K562 (cell line): ENCODE results near the gene ABCA4. TPM values are rescaled to one million over a fixed set of nuclear protein-coding genes. Genes with fewer than 3 reads are reported as not detected.

ENCODE experiments used
- ATAC-seq: fragments of 200-7000 bp; cut with Tn5 transposase; 3 replicates; pipeline ENCODE4 v1.9.1; 2020; ENCODE audit warnings: moderate library complexity
- BruUV-seq: library from RNA; stranded (reverse); fragments of 400-500 nt; replicated peaks from 2 replicates; lab custom pipeline; 2021; lab: Mats Ljungman, UMichigan
- CTCF ChIA-PET: fragments of 300-600 bp; formaldehyde crosslinking; extraction: SDS; loops from one replicate; lab custom pipeline; 2021; ENCODE audit warnings: low intra/inter-chr PET ratio; lab: Yijun Ruan, JAX
- POLR2A ChIA-PET: fragments of 300-600, 350-650 bp; sonication (Branson Sonifier 250); formaldehyde crosslinking; extraction: SDS; loops from one replicate; lab custom pipeline; 2021; ENCODE audit warnings: antibody characterized with exemption, inconsistent platforms; lab: Yijun Ruan, JAX
- DNase-seq, 4 experiments: peaks; one replicate each; pipeline versions ENCODE4 v3.0.0 to v3.0.0-alpha.2; 2011 to 2018; ENCODE audit warnings: low spot score in 3 of 4, mixed read lengths in 3 of 4; ENCODE audit errors: extremely low read depth in 1 of 4
- FAIRE-seq: peaks from 2 replicates; lab custom pipeline; 2011; peaks lifted over from hg19 to GRCh38; lab: Jason Lieb, UNC
- H2AFZ ChIP-seq: 2 replicates; pipeline ENCODE4 v1.6.0; 2011; ENCODE audit warnings: low read depth, low read length, control low read depth, inconsistent platforms
- H3K27ac ChIP-seq: fragments of 200-600 bp; 3 replicates; pipeline ENCODE4 v1.8.0; 2011; ENCODE audit warnings: low read depth, mild to moderate bottlenecking, control low read depth, inconsistent platforms, low read length, moderate library complexity, mixed read lengths; ENCODE audit errors: extremely low read depth
- H3K27me3 ChIP-seq, 2 experiments: fragments of 300-600 bp in 1 of 2; 2 replicates in 1 of 2; 3 replicates in 1 of 2; pipeline versions ENCODE4 v1.6.0 to v1.8.0; 2011; ENCODE audit warnings: inconsistent platforms in 2 of 2, low read length in 2 of 2, mild to moderate bottlenecking in 1 of 2, mixed read lengths in 1 of 2, moderate library complexity in 1 of 2; ENCODE audit not compliant: control insufficient read depth in 2 of 2, insufficient read depth in 2 of 2
- H3K36me3 ChIP-seq: fragments of 300-600 bp; 3 replicates; pipeline ENCODE4 v1.8.0; 2011; ENCODE audit warnings: mild to moderate bottlenecking, low read length, inconsistent platforms; ENCODE audit not compliant: control insufficient read depth, insufficient read depth
- H3K4me1 ChIP-seq, 2 experiments: fragments of 200-600 bp in 1 of 2; replicated peaks in 1 of 2; 2 replicates in 1 of 2; 3 replicates in 1 of 2; pipeline versions ENCODE4 v1.5.1 to v1.8.0; 2011; ENCODE audit warnings: inconsistent platforms in 2 of 2, low read length in 2 of 2, mild to moderate bottlenecking in 1 of 2, mixed read lengths in 1 of 2, moderate library complexity in 1 of 2; ENCODE audit not compliant: control insufficient read depth in 2 of 2, insufficient read depth in 2 of 2
- H3K4me2 ChIP-seq: 2 replicates; pipeline ENCODE4 v1.6.1; 2011; ENCODE audit warnings: low read length, control low read depth, inconsistent platforms, mixed read lengths; ENCODE audit not compliant: insufficient read depth
- H3K4me3 ChIP-seq: fragments of 200-600 bp; sonication (generic), shearing (Covaris generic); 2 replicates; pipeline ENCODE4 v1.5.1; 2016; ENCODE audit warnings: control low read depth, inconsistent platforms
- H3K79me2 ChIP-seq: fragments of 200-600 bp; 3 replicates; pipeline ENCODE4 v1.8.0; 2011; ENCODE audit warnings: low read length, inconsistent platforms; ENCODE audit not compliant: control insufficient read depth, insufficient read depth
- H3K9ac ChIP-seq, 2 experiments: 2 replicates each; pipeline versions ENCODE4 v1.6.0 to v1.6.1; 2011; ENCODE audit warnings: low read depth in 2 of 2, low read length in 2 of 2, control low read depth in 1 of 2, inconsistent platforms in 1 of 2, mild to moderate bottlenecking in 1 of 2, mixed read lengths in 1 of 2; ENCODE audit not compliant: insufficient read depth in 1 of 2
- H3K9me1 ChIP-seq: one replicate; pipeline ENCODE4 v1.6.0; 2011; ENCODE audit warnings: inconsistent platforms, mild to moderate bottlenecking, low read length, moderate library complexity; ENCODE audit not compliant: control insufficient read depth, insufficient read depth
- H3K9me3 ChIP-seq: replicated peaks from 2 replicates; pipeline ENCODE4 v1.5.1; 2011; ENCODE audit warnings: low read depth, low read length, inconsistent platforms; ENCODE audit not compliant: control insufficient read depth, insufficient read depth
- H4K20me1 ChIP-seq: replicated peaks from 2 replicates; pipeline ENCODE4 v1.6.1; 2011; ENCODE audit warnings: low read length, inconsistent platforms, mixed read lengths; ENCODE audit not compliant: control insufficient read depth, insufficient read depth
- ARID1B ChIP-seq: fragments of 450-650 bp; IDR thresholded peaks from 2 replicates; pipeline ENCODE4 v1.6.1; 2016; ENCODE audit warnings: antibody characterized with exemption, mild to moderate bottlenecking, inconsistent platforms
- CBFA2T3 ChIP-seq: fragments of 450-650 bp; IDR thresholded peaks from 2 replicates; pipeline ENCODE4 v1.6.1; 2017
- CBX1 ChIP-seq: sonication (generic); IDR thresholded peaks from 2 replicates; pipeline ENCODE4 v1.6.1; 2016; ENCODE audit warnings: antibody characterized with exemption, low read depth, mild to moderate bottlenecking
- CSDE1 ChIP-seq, 2 experiments: fragments of 450-650 bp; IDR thresholded peaks; 2 replicates each; pipeline ENCODE4 v1.6.1; 2016; ENCODE audit warnings: mild to moderate bottlenecking in 1 of 2
- EHMT2 ChIP-seq: fragments of 450-650 bp; IDR thresholded peaks from 2 replicates; pipeline ENCODE4 v1.6.1; 2018; ENCODE audit warnings: antibody characterized with exemption
- ETV1 ChIP-seq: fragments of 450-650 bp; conservative IDR thresholded peaks from 2 replicates; pipeline ENCODE4 v1.6.1; 2016; ENCODE audit warnings: missing genetic modification characterization, control low read depth, low read depth, missing compliant biosample characterization
- ETV5 ChIP-seq: sonication (generic); formaldehyde crosslinking; IDR thresholded peaks from 2 replicates; pipeline ENCODE4 v1.4.0; 2020; ENCODE audit warnings: low read depth, mild to moderate bottlenecking, missing genetic modification reagents
- ETV6 ChIP-seq, 3 experiments: fragments of 150-350 bp in 1 of 3; sonication (generic) in 1 of 3; formaldehyde crosslinking in 1 of 3; IDR thresholded peaks; 2 replicates each; pipeline versions ENCODE4 v1.6.1 to v1.8.0; 2014 to 2022; ENCODE audit warnings: borderline replicate concordance in 2 of 3, low read depth in 2 of 3, antibody characterized with exemption in 1 of 3, low read length in 1 of 3, mild to moderate bottlenecking in 1 of 3, missing genetic modification reagents in 1 of 3
- HNRNPUL1 ChIP-seq: fragments of 200-400 bp; formaldehyde crosslinking; IDR thresholded peaks from 2 replicates; pipeline ENCODE4 v1.6.1; 2017; ENCODE audit warnings: low read length
- HSF4 ChIP-seq: fragments of 250-450 bp; sonication (Bioruptor Pico); IDR thresholded peaks from 2 replicates; pipeline ENCODE4 v2.1.2; 2022; ENCODE audit warnings: mild to moderate bottlenecking, moderate library complexity, borderline replicate concordance
- MED1 ChIP-seq: sonication (generic); formaldehyde crosslinking; IDR thresholded peaks from 2 replicates; pipeline ENCODE4 v1.8.1; 2023; ENCODE audit warnings: missing genetic modification reagents, borderline replicate concordance
- POLR2B ChIP-seq: fragments of 450-650 bp; IDR thresholded peaks from 2 replicates; pipeline ENCODE4 v1.6.1; 2018; ENCODE audit warnings: low read depth; ENCODE audit not compliant: partially characterized antibody
- SMARCA4 ChIP-seq: fragments of 450-650 bp; IDR thresholded peaks from 2 replicates; pipeline ENCODE4 v1.6.1; 2016
- ZNF165 ChIP-seq: fragments of 250-450 bp; sonication (Bioruptor Pico); IDR thresholded peaks from 2 replicates; pipeline ENCODE4 v1.4.0; 2020; ENCODE audit warnings: borderline replicate concordance
- ZNF408 ChIP-seq: fragments of 250-450 bp; sonication (Bioruptor Pico); IDR thresholded peaks from 2 replicates; pipeline ENCODE4 v1.4.0; 2020; ENCODE audit warnings: low read depth, mild to moderate bottlenecking, moderate library complexity
- WGBS: fragments of 100-300 bp; shearing (Covaris generic); methylation state at CpG from one replicate; pipeline ENCODE4 v1.1.6; 2016; ENCODE audit warnings: low coverage, mixed read lengths; ENCODE audit not compliant: insufficient coverage; ENCODE audit errors: missing lambda C conversion rate; 5-methylcytosine and 5-hydroxymethylcytosine counted together
- in situ Hi-C: fragments of 300-500 bp; cut with MboI; formaldehyde crosslinking; loops from 4 replicates; pipeline ENCODE4 v1.15.0; 2018; ENCODE audit warnings: inconsistent platforms, mixed read lengths
- intact Hi-C: fragments of 100-400 bp; cut with micrococcal nuclease; formaldehyde crosslinking; loops from 2 replicates; pipeline ENCODE4 v1.14.2; 2022
- polyA plus RNA-seq, 8 experiments: library from polyadenylated mRNA; depleted of rRNA in 4 of 8; stranded (reverse) in 5 of 8; unstranded in 3 of 8; fragments of >200 nt; fragmentation: Nextera tagmentation in 2 of 8; fragmentation: Illumina TruSeq in 1 of 8; extraction: Ambion mirVana in 2 of 8; extraction: Trizol in 1 of 8; gene quantifications; 2 replicates each; pipeline versions ENCODE4 v1.2.1 to v1.2.3, GENCODE V29; 2011 to 2014; ENCODE audit warnings: inconsistent platforms in 1 of 8, missing spikeins in 1 of 8
- total RNA-seq, 7 experiments: library from RNA; depleted of rRNA in 6 of 7; stranded (reverse); fragments of >200 nt in 6 of 7; fragmentation: Illumina TruSeq in 2 of 7; extraction: Trizol in 2 of 7; gene quantifications; 2 replicates each; pipeline versions ENCODE4 v1.2.1 to v1.2.3, GENCODE V29; 2011 to 2021; ENCODE audit warnings: low replicate concordance in 1 of 7
- TF ChIP-seq, protein P1 (sequence below): sonication (generic); formaldehyde crosslinking; IDR thresholded peaks from 2 replicates; pipeline ENCODE4 v1.8.0; 2022; ENCODE audit warnings: missing genetic modification reagents, mild to moderate bottlenecking, moderate library complexity, borderline replicate concordance
- TF ChIP-seq, protein P2 (sequence below): sonication (generic); formaldehyde crosslinking; IDR thresholded peaks from 2 replicates; pipeline ENCODE4 v1.8.0; 2023; ENCODE audit warnings: missing genetic modification reagents, mild to moderate bottlenecking, borderline replicate concordance

ABCA4 gene
- total and polyA plus RNA-seq, 9 of the 15 experiments (the other 6 are each of a cell fraction or from before 2014, with no cell fraction given), result 0.01 to 0.04 TPM; not detected in 7

GRCh38 chr1:93963585-93963984 is 157.4 kb downstream of the ABCA4 start (continued):
- TF ChIP-seq HNRNPUL1 (no peak), CBX1 (no peak), MED1 (no peak), POLR2B (no peak)
- TF ChIP-seq, all 486 proteins: peak for 0

GRCh38 chr1:93961906-93962305 is 159.0 kb downstream of the ABCA4 start:
- 0% methylated on average over 3 of the region's 3 CpGs for WGBS
- BruUV-seq, result no TSS peak
- ChIA-PET CTCF (no interaction called here), POLR2A (no interaction called here)
- Histone ChIP-seq H3K9ac (no peak overlapping the region), H3K4me3 (no peak overlapping the region), H3K27me3 (no peaks in the 10 kb centered on the region; a peak in 1 of 5 replicates), H4K20me1 (no peaks in the 10 kb centered on the region), H3K4me2 (no peak overlapping the region), H3K36me3 (no peaks in the 10 kb centered on the region), H3K4me1 (no peaks in the 10 kb centered on the region), H3K27ac (no peak overlapping the region), H3K9me1 (no peaks in the 10 kb centered on the region), H3K9me3 (no peaks in the 10 kb centered on the region), H2AFZ (no peak overlapping the region), H3K79me2 (no peaks in the 10 kb centered on the region)
- intact Hi-C loops (no loop called here), in situ Hi-C loops (no loop called here)
- no peak for ATAC-seq
- no peak for DNase-seq
- FAIRE-seq, result no peak
- TF ChIP-seq CSDE1 (IDR thresholded peaks at IDR 0.05) (no peak), SMARCA4 (no peak), ZNF165 (CRISPR knock-in tag) (no peak), CBFA2T3 (no peak), HSF4 (no peak), ETV6 (IDR thresholded peaks at IDR 0.05; ENCODE audit: borderline replicate concordance in 1 of 2, low read depth in 2 of 2, low read length in 1 of 2) (no peak), ETV6 (CRISPR knock-in tag; IDR thresholded peaks at IDR 0.05; ENCODE audit: borderline replicate concordance) (no peak), ARID1B (no peak), ETV5 (no peak), ETV1 (tag) (no peak), EHMT2 (no peak), ZNF408 (CRISPR knock-in tag) (no peak)
- TF ChIP-seq, protein P1, sequence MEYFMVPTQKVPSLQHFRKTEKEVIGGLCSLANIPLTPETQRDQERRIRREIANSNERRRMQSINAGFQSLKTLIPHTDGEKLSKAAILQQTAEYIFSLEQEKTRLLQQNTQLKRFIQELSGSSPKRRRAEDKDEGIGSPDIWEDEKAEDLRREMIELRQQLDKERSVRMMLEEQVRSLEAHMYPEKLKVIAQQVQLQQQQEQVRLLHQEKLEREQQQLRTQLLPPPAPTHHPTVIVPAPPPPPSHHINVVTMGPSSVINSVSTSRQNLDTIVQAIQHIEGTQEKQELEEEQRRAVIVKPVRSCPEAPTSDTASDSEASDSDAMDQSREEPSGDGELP, result no peak
- TF ChIP-seq, protein P2, sequence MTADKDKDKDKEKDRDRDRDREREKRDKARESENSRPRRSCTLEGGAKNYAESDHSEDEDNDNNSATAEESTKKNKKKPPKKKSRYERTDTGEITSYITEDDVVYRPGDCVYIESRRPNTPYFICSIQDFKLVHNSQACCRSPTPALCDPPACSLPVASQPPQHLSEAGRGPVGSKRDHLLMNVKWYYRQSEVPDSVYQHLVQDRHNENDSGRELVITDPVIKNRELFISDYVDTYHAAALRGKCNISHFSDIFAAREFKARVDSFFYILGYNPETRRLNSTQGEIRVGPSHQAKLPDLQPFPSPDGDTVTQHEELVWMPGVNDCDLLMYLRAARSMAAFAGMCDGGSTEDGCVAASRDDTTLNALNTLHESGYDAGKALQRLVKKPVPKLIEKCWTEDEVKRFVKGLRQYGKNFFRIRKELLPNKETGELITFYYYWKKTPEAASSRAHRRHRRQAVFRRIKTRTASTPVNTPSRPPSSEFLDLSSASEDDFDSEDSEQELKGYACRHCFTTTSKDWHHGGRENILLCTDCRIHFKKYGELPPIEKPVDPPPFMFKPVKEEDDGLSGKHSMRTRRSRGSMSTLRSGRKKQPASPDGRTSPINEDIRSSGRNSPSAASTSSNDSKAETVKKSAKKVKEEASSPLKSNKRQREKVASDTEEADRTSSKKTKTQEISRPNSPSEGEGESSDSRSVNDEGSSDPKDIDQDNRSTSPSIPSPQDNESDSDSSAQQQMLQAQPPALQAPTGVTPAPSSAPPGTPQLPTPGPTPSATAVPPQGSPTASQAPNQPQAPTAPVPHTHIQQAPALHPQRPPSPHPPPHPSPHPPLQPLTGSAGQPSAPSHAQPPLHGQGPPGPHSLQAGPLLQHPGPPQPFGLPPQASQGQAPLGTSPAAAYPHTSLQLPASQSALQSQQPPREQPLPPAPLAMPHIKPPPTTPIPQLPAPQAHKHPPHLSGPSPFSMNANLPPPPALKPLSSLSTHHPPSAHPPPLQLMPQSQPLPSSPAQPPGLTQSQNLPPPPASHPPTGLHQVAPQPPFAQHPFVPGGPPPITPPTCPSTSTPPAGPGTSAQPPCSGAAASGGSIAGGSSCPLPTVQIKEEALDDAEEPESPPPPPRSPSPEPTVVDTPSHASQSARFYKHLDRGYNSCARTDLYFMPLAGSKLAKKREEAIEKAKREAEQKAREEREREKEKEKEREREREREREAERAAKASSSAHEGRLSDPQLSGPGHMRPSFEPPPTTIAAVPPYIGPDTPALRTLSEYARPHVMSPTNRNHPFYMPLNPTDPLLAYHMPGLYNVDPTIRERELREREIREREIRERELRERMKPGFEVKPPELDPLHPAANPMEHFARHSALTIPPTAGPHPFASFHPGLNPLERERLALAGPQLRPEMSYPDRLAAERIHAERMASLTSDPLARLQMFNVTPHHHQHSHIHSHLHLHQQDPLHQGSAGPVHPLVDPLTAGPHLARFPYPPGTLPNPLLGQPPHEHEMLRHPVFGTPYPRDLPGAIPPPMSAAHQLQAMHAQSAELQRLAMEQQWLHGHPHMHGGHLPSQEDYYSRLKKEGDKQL (CRISPR knock-in tag), result no peak
